HL-60 (cell line): ENCODE data around the gene KIAA0319L.

Experiments
- DNase-seq, 2 experiments: peaks; one replicate each; pipeline ENCODE4 v3.0.0-alpha.2; 2010 to 2020; ENCODE audit warnings: low read depth in 1 of 2, low spot score in 1 of 2
- H3K27ac ChIP-seq: fragments of 250-450 bp; sonication (Bioruptor Pico); replicated peaks from 2 replicates; pipeline ENCODE4 v1.5.1; 2020; ENCODE audit warnings: mild to moderate bottlenecking, moderate library complexity
- H3K27me3 ChIP-seq: fragments of 250-450 bp; sonication (Bioruptor Pico); 2 replicates; pipeline ENCODE4 v1.5.1; 2021; ENCODE audit warnings: mild to moderate bottlenecking, moderate library complexity; ENCODE audit not compliant: insufficient read depth, poor library complexity, severe bottlenecking
- H3K4me3 ChIP-seq: replicated peaks from 2 replicates; pipeline ENCODE4 v1.5.1; 2011; ENCODE audit warnings: mild to moderate bottlenecking, control low read depth, low read length; ENCODE audit not compliant: insufficient read depth
- CTCF ChIP-seq: IDR thresholded peaks from one replicate; pipeline ENCODE4 v1.5.1; 2011; ENCODE audit warnings: low read length, control low read depth, inconsistent platforms; ENCODE audit not compliant: insufficient read depth
- GABPA ChIP-seq: IDR thresholded peaks from 2 replicates; pipeline ENCODE4 v1.6.1; 2012; ENCODE audit warnings: low read depth
- POLR2AphosphoS5 ChIP-seq: IDR thresholded peaks from 2 replicates; pipeline ENCODE4 v1.6.1; 2012; ENCODE audit warnings: low read depth
- REST ChIP-seq: IDR thresholded peaks from 2 replicates; pipeline ENCODE4 v1.6.1; 2012; ENCODE audit warnings: low read depth; ENCODE audit not compliant: insufficient replicate concordance
- SPI1 ChIP-seq: IDR thresholded peaks from 2 replicates; pipeline ENCODE4 v1.6.1; 2012; ENCODE audit warnings: low read depth, mild to moderate bottlenecking, borderline replicate concordance

KIAA0319L gene

GRCh38 chr1:35506960-35507912 lies 50.0 kb downstream of the KIAA0319L start:
- DNase-seq, result no peak
- H3K4me3 ChIP-seq, result no peak overlapping the region
- H3K27me3 ChIP-seq, result no peaks in the 10 kb centered on the region
- H3K27ac ChIP-seq, result no peak overlapping the region
- TF ChIP-seq CTCF, result no peak

- no peak for DNase-seq
- TF ChIP-seq POLR2AphosphoS5, result no peak
- no peak for TF ChIP-seq SPI1
- no peak for TF ChIP-seq REST
- TF ChIP-seq GABPA, result no peak
- Histone ChIP-seq H3K27me3 (no peaks in the 10 kb centered on the region), H3K4me3 (no peak overlapping the region), H3K27ac (no peak overlapping the region)
Measured at GRCh38 chr1:35505911-35506798, 51.0 kb downstream of the KIAA0319L start.

- H3K4me3 ChIP-seq, result no peak overlapping the region
- no peak overlapping the region for H3K27ac ChIP-seq
- no peak for DNase-seq
- H3K27me3 ChIP-seq, result no peaks in the 10 kb centered on the region
- no peak for TF ChIP-seq REST
- TF ChIP-seq CTCF, result no peak
- TF ChIP-seq GABPA, result no peak
- TF ChIP-seq POLR2AphosphoS5, result no peak
- no peak for TF ChIP-seq SPI1
Measured at GRCh38 chr1:35502242-35502641, 55.0 kb downstream of the KIAA0319L start.

- TF ChIP-seq SPI1 (no peak), REST (no peak), POLR2AphosphoS5 (no peak), GABPA (no peak), CTCF (no peak)
- Histone ChIP-seq H3K27ac (no peak overlapping the region), H3K27me3 (no peaks in the 10 kb centered on the region), H3K4me3 (no peak overlapping the region)
- no peak for DNase-seq
Measured at GRCh38 chr1:35500439-35500838, 56.8 kb downstream of the KIAA0319L start.
